ENCODE results near the gene SREBF1. TPM values are rescaled to one million over a fixed set of nuclear protein-coding genes. Genes with fewer than 3 reads are reported as not detected.
"Not testable (repeated sequence)": the region's sequence is repeated elsewhere in the genome, so short reads cannot be mapped to it uniquely, and the experiment has no call there.

The SREBF1 gene
- total and polyA plus RNA-seq, 5 experiments from 2014 or later, result 16.3 to 57.0 (median 43.8) TPM

DNA sequence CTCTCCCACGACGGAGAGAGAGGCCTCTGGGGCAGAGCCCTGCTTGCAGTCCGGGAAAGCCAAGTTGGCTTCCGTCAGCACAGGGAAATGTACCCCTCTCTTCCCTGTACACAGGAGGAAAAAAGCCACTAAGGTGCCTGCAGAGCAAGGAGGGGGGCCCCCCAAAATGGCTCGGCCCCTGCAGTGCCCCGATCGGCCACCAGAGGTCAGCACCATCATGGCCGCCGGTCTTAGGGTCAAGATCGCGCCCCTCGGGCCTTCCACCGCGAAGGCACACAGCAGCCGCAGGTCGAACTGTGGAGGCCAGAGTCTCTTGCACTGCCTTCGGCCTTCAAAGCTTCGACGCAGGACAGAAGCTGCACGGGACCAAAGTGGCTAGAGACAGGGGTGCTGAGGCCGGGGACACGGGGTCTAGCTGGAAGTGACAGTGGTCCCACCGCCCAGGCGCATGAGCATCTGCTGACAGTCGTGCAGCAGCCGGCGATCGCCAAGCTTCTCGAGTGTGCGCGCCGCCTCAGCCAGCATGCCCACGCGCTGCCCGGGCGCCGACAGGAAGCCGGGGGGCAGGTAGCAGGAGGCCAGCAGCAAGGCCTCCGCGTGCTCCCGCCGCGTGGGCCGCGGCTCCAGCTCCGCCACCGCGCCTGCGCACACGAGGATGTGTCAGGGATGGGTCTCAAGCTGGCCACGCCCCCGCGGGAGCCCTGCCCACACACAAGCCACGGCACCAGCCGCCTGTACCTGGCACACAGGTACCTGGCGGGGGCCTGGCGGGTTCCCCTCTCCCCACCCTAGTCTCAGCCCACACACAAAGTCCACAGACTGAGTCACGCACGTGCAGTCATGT lies 24.4 kb downstream of the SREBF1 start:
- peak overlapping the region in 1 of 10 donors; percentile 14 for H3K4me3 Mint-ChIP-seq
- peak overlapping the region in 8 of 10 donors; percentile 69 to 89 (median 81) for H3K27ac Mint-ChIP-seq
- ATAC-seq, result peak; percentile 57 to 73
- peaks cover 11 to 33% (median 23%) of the 10 kb centered on the region in 4 donors for H3K4me1 Mint-ChIP-seq
- POLR2A ChIA-PET, result interaction anchor here (0.5 to 6.4 kb wide), 15 partner anchors 9 to 212 kb away, joined by 3 to 45 read pairs (median 6); partner anchors contain the start of gene SREBF1
- H3K27me3 Mint-ChIP-seq, result no peaks in the 10 kb centered on the region
- DNase-seq, result peak; percentile 58 to 82 (median 69)
- H3K36me3 Mint-ChIP-seq, result peaks cover 0 to 56% (median 6%) of the 10 kb centered on the region in 3 donors
- no peaks in the 10 kb centered on the region for H3K9me3 Mint-ChIP-seq

GRCh38 chr17:17811381-17812210 lies 25.2 kb downstream of the SREBF1 start:
- Mint-ChIP-seq H3K4me3 (peak overlapping the region in 2 of 10 donors; percentile 14 to 54), H3K27ac (peak overlapping the region in 9 of 10 donors; percentile 69 to 89 (median 79)), H3K27me3 (no peaks in the 10 kb centered on the region), H3K36me3 (peaks cover 0 to 50% (median 6%) of the 10 kb centered on the region in 3 donors), H3K4me1 (peaks cover 13 to 34% (median 23%) of the 10 kb centered on the region in 4 donors), H3K9me3 (no peaks in the 10 kb centered on the region)
- POLR2A ChIA-PET, result interaction anchor here (0.8 to 6.4 kb wide), 8 partner anchors 11 to 222 kb away, joined by 3 to 45 read pairs (median 6); partner anchors contain the start of gene SREBF1
- no peak for DNase-seq
- ATAC-seq, result no peak

DNA sequence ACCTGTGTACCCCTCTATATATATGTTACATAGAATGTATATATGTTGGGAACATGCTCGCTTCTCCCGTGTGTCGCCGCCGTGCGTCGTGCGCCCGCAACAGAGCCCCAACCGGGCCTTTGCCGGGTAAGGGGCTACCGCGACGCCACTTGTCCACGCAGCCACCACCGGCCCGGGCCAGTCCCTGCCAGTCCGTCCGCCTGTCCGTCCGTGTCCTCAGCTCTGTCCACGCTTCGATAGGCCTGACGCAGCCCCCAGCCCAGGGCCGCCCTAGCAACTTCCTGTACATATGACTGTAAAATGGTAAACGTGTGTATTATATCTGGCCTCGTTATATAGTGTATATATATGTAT lies 25.9 kb downstream of the SREBF1 start:
- Mint-ChIP-seq H3K9me3 (no peaks in the 10 kb centered on the region), H3K36me3 (peaks cover 0 to 45% (median 9%) of the 10 kb centered on the region in 3 donors), H3K4me1 (peaks cover 14 to 31% (median 25%) of the 10 kb centered on the region in 4 donors), H3K4me3 (no peak overlapping the region), H3K27me3 (no peaks in the 10 kb centered on the region), H3K27ac (no peak overlapping the region)
- POLR2A ChIA-PET, result interaction anchor here (2.0 to 6.4 kb wide), 3 partner anchors 12 to 50 kb away, joined by 8 to 45 read pairs (median 8); no protein-coding TSS in a partner anchor
- DNase-seq, result no peak
- ATAC-seq, result no peak

DNA sequence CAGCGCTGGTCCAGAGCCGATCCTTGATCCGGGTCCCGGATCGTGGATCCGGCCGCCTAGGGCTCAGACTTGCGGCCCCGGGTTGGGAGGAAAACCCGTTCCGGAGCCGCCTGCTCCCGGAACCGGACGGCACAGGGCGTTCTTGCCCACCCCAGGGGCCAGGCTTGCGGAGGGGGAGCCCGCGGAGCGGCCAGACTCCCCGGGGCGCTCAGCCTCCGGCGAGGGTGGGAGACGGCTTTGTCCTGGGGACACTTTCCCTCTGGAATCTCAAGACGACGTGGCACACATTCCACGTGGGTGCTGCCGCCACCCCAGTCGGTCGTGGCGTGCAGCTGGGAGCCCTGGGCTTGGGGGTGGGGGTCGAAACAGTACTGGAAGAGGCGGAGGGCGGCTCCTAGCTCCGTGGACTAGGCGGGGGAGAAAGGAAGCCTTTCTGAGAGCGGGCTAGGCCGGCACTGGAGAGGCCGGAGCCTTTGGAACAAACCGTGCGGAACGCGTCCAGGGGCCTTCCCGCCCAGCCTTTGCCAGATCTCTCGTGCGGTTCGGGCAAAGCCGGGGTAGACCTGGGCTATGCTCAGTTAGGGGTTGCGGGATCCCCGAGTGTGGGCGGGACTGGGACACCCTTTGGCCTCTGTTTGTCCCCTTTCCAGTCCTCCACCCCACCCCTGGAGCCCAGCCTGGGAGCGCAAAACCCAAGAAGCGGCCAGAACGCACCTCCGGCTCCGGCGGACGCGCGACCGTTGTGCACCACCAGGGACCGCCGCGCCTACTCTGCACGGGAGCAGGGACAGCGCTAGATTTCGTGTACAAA lies 26.5 kb downstream of the SREBF1 start:
- Mint-ChIP-seq H3K27me3 (no peaks in the 10 kb centered on the region), H3K4me1 (peaks cover 13 to 32% (median 24%) of the 10 kb centered on the region in 4 donors), H3K4me3 (peak overlapping the region in 1 of 10 donors; percentile 38), H3K9me3 (no peaks in the 10 kb centered on the region), H3K27ac (peak overlapping the region in 1 of 10 donors; percentile 7), H3K36me3 (peaks cover 0 to 43% (median 9%) of the 10 kb centered on the region in 3 donors)
- POLR2A ChIA-PET, result interaction anchor here (2.8 to 6.4 kb wide), 2 partner anchors 12 to 50 kb away, joined by 8 to 45 read pairs; no protein-coding TSS in a partner anchor
- no peak for DNase-seq
- no peak for ATAC-seq

DNA sequence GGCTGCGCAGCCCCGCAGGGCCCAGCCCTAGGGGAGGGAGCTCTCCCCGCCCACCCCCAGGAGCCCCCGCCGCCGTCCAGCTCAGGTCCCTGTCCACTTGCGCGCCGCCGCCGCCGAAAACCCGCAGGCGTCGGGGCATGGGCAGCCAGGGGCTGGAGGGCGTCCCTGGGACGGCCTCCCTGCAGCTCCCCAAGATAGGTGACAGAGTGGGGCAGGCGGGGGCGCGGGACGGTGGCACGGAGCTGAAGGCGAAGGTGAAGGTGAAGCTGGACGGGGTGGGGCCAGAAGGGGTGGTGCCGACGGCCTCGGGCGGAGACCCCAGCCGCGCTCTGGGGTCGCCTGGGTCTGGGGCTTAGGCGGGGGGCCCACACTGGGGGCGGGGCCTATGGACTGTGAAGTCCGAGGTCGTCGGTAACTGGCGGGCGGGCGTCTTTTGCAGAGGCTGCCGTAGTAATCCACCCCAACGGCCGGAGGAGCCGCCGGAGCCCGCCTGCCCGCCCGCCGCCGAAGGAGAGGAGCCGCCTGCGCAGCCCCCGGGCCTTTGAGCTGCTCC lies 27.2 kb downstream of the SREBF1 start:
- ATAC-seq, result no peak
- no peak overlapping the region for H3K27ac Mint-ChIP-seq
- no peaks in the 10 kb centered on the region for H3K27me3 Mint-ChIP-seq
- H3K36me3 Mint-ChIP-seq, result peaks cover 0 to 39% (median 9%) of the 10 kb centered on the region in 3 donors
- no peaks in the 10 kb centered on the region for H3K9me3 Mint-ChIP-seq
- H3K4me3 Mint-ChIP-seq, result no peak overlapping the region
- peaks cover 13 to 32% (median 24%) of the 10 kb centered on the region in 4 donors for H3K4me1 Mint-ChIP-seq
- POLR2A ChIA-PET, result interaction anchor here (0.8 to 6.4 kb wide), 4 partner anchors 12 to 229 kb away, joined by 3 to 45 read pairs (median 4); no protein-coding TSS in a partner anchor
- no peak for DNase-seq

GRCh38 chr17:17808706-17809432 lies 27.9 kb downstream of the SREBF1 start:
- Mint-ChIP-seq H3K4me3 (peak overlapping the region in 3 of 10 donors; percentile 29 to 50 (median 36)), H3K9me3 (no peaks in the 10 kb centered on the region), H3K4me1 (peaks cover 16 to 32% (median 24%) of the 10 kb centered on the region in 4 donors), H3K27me3 (no peaks in the 10 kb centered on the region), H3K36me3 (peaks cover 0 to 39% (median 10%) of the 10 kb centered on the region in 3 donors), H3K27ac (peak overlapping the region in 7 of 10 donors; percentile 17 to 84 (median 68))
- POLR2A ChIA-PET, result interaction anchor here (0.8 to 6.4 kb wide), 4 partner anchors 13 to 230 kb away, joined by 3 to 45 read pairs (median 4); no protein-coding TSS in a partner anchor
- no peak for ATAC-seq
- no peak for DNase-seq

DNA sequence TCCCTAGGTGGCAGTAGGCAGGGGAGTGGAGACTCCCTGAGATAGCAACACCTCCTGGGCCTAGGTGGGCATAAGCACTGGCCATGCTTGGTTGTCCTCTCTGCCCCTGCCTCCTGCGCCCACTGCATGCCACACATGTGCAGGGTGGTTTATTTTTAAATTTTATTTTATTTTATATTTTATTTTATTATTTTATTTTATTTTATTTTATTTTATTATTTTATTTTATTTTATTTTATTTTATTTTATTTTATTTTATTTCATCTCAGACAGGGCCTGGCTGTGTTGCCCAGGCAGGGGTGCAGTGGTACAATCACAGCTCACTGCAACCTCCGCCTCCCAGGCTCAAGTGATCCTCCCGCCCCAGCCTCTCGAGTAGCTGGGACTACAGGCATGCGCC lies 28.6 kb downstream of the SREBF1 start:
- DNase-seq, H3K27me3 Mint-ChIP-seq, H3K9me3 Mint-ChIP-seq, H3K4me3 Mint-ChIP-seq, ATAC-seq, POLR2A ChIA-PET: not testable (repeated sequence)
- H3K27ac Mint-ChIP-seq, result peak overlapping the region in 3 of 10 donors; percentile 25 to 84 (median 29)
- H3K36me3 Mint-ChIP-seq, result peaks cover 0 to 43% (median 11%) of the 10 kb centered on the region in 3 donors
- H3K4me1 Mint-ChIP-seq, result peaks cover 16 to 29% (median 24%) of the 10 kb centered on the region in 4 donors

GRCh38 chr17:17807440-17807839 lies 29.3 kb downstream of the SREBF1 start:
- POLR2A ChIA-PET, result interaction anchor here (1.0 kb wide), 1 partner anchor 41 kb away, joined by 3 read pairs; no protein-coding TSS in a partner anchor
- no peak for ATAC-seq
- Mint-ChIP-seq H3K4me1 (peaks cover 16 to 25% (median 19%) of the 10 kb centered on the region in 4 donors), H3K9me3 (no peaks in the 10 kb centered on the region), H3K27ac (peak overlapping the region in 4 of 10 donors; percentile 29 to 69 (median 34)), H3K27me3 (no peaks in the 10 kb centered on the region), H3K36me3 (peaks cover 0 to 37% (median 11%) of the 10 kb centered on the region in 3 donors), H3K4me3 (no peak overlapping the region)
- no peak for DNase-seq

GRCh38 chr17:17806611-17807274 lies 30.0 kb downstream of the SREBF1 start:
- no peak for ATAC-seq
- no peak for DNase-seq
- peaks cover 0 to 35% (median 11%) of the 10 kb centered on the region in 3 donors for H3K36me3 Mint-ChIP-seq
- POLR2A ChIA-PET, result interaction anchor here (0.6 to 1.6 kb wide), 3 partner anchors 11 to 41 kb away, joined by 3 to 5 read pairs (median 3); no protein-coding TSS in a partner anchor
- peak overlapping the region in 6 of 10 donors; percentile 9 to 91 (median 58) for H3K27ac Mint-ChIP-seq
- H3K9me3 Mint-ChIP-seq, result no peaks in the 10 kb centered on the region
- H3K4me1 Mint-ChIP-seq, result peaks cover 10 to 19% (median 14%) of the 10 kb centered on the region in 4 donors
- H3K27me3 Mint-ChIP-seq, result no peaks in the 10 kb centered on the region
- H3K4me3 Mint-ChIP-seq, result peak overlapping the region in 2 of 10 donors; percentile 55 to 58

DNA sequence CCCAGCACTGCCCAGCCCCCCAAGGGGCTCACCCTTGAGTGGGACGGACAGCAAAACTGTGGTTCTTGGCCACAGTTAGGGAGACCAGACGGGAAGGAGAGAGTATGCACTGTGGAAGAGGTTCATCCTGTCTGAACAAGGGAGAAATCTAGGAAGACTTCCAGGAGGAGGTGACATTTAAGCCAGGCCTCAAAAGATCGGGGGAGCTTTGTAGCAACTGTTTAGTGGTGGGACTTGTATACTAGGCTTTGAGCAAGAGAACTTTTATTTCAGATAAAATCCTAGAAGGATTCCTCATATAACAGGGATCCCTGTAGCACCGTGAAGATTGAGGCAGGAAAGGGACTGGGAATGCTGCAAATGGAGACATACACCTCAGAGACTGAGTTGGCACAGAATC lies 30.8 kb downstream of the SREBF1 start:
- ATAC-seq, result no peak
- H3K4me3 Mint-ChIP-seq, result no peak overlapping the region
- peaks cover 0 to 28% (median 11%) of the 10 kb centered on the region in 3 donors for H3K36me3 Mint-ChIP-seq

More for the DNA sequence above, 30.8 kb downstream of the SREBF1 start:
- Mint-ChIP-seq H3K27me3 (no peaks in the 10 kb centered on the region), H3K4me1 (peaks cover 7 to 14% (median 11%) of the 10 kb centered on the region in 4 donors), H3K27ac (peak overlapping the region in 8 of 10 donors; percentile 9 to 92 (median 66)), H3K9me3 (no peaks in the 10 kb centered on the region)
- POLR2A ChIA-PET, result interaction anchor here (1.6 kb wide), 1 partner anchor 10 kb away, joined by 5 read pairs; no protein-coding TSS in a partner anchor
- no peak for DNase-seq
